HEK293T (cell line): Measurements from ENCODE around the gene KRT33A.

Experiments used
- ARNT ChIP-seq: fragments of 450-650 bp; IDR thresholded peaks from 2 replicates; pipeline ENCODE4 v1.6.1; 2017; ENCODE audit warnings: mild to moderate bottlenecking
- ELF4 ChIP-seq: fragments of 450-650 bp; IDR thresholded peaks from 2 replicates; pipeline ENCODE4 v1.6.1; 2017; ENCODE audit warnings: antibody characterized with exemption
- FOXK2 ChIP-seq: fragments of 450-650 bp; IDR thresholded peaks from 2 replicates; pipeline ENCODE4 v1.6.1; 2016; ENCODE audit warnings: mild to moderate bottlenecking
- FOXM1 ChIP-seq: fragments of 450-650 bp; IDR thresholded peaks from 2 replicates; pipeline ENCODE4 v1.6.1; 2017; ENCODE audit warnings: mild to moderate bottlenecking, borderline replicate concordance
- HDGF ChIP-seq: fragments of 450-650 bp; IDR thresholded peaks from 2 replicates; pipeline ENCODE4 v1.6.1; 2017; ENCODE audit warnings: antibody characterized with exemption, borderline replicate concordance
- L3MBTL2 ChIP-seq: fragments of 450-650 bp; conservative IDR thresholded peaks from 2 replicates; pipeline ENCODE4 v1.6.1; 2016; ENCODE audit warnings: mild to moderate bottlenecking
- LEF1 ChIP-seq: fragments of 450-650 bp; IDR thresholded peaks from 2 replicates; pipeline ENCODE4 v1.6.1; 2017; ENCODE audit warnings: mild to moderate bottlenecking, borderline replicate concordance
- NFRKB ChIP-seq: fragments of 450-650 bp; IDR thresholded peaks from 2 replicates; pipeline ENCODE4 v1.6.1; 2016; ENCODE audit warnings: mild to moderate bottlenecking, moderate library complexity
- SP1 ChIP-seq: fragments of 450-650 bp; IDR thresholded peaks from 2 replicates; pipeline ENCODE4 v1.6.1; 2017
- SUZ12 ChIP-seq: fragments of 450-650 bp; IDR thresholded peaks from 2 replicates; pipeline ENCODE4 v1.6.1; 2016; ENCODE audit warnings: mild to moderate bottlenecking
- TARDBP ChIP-seq: fragments of 450-650 bp; IDR thresholded peaks from 2 replicates; pipeline ENCODE4 v1.6.1; 2016
- ZNF384 ChIP-seq: fragments of 450-650 bp; IDR thresholded peaks from 2 replicates; pipeline ENCODE4 v1.6.1; 2016

DNA sequence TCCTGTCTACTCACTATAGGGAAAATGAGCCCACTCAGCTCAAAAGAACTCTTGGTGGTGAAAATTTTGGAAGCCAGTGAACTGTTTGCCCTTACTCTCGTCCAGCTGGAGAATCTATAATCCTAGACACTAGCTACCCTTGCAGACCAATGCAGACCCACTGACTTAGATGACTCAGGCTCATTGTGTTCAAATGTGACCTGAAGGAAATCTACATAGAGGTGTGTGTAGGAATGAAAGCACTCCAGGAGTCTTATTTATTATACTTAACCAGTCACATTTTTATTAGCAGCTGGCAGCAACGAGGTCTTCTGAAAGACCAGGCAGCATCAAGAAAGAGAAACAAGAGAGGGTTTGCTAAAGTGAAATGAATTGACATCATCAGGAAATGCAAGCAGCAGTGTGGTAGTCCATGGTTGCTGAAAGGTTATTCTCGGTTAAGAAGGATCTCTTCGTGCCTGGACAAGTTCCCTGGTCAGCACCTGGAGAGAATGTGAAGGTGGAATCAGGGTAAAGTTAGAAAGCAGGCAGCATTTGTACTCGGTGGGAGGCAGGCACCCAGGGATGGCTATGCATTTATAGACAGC is 49.3 kb downstream of the KRT33A start:
- TF ChIP-seq L3MBTL2 = no peak
- TF ChIP-seq ARNT = no peak
- TF ChIP-seq SP1 = no peak
- TF ChIP-seq NFRKB = no peak
- TF ChIP-seq ZNF384 = no peak
- TF ChIP-seq FOXM1 = no peak
- TF ChIP-seq TARDBP = no peak
- no peak for TF ChIP-seq FOXK2
- TF ChIP-seq HDGF = no peak
- TF ChIP-seq SUZ12 = no peak
- no peak for TF ChIP-seq ELF4
- TF ChIP-seq LEF1 = no peak
